GM12892 (cell line): ENCODE data around the gene C12orf56.
"Not testable (repeated sequence)": the region's sequence is repeated elsewhere in the genome, so short reads cannot be mapped to it uniquely, and the experiment has no call there.

Experiments
- POLR2A ChIP-seq: IDR thresholded peaks from 2 replicates; pipeline ENCODE4 v1.6.1; 2011; ENCODE audit warnings: low read depth, low read length, control low read depth
- POLR2AphosphoS5 ChIP-seq: IDR thresholded peaks from 2 replicates; pipeline ENCODE4 v1.6.1; 2011; ENCODE audit warnings: low read depth, low read length, control low read depth
- TAF1 ChIP-seq: IDR thresholded peaks from 2 replicates; pipeline ENCODE4 v1.6.1; 2011; ENCODE audit warnings: low read depth, mild to moderate bottlenecking, control low read depth, low read length, borderline replicate concordance

DNA sequence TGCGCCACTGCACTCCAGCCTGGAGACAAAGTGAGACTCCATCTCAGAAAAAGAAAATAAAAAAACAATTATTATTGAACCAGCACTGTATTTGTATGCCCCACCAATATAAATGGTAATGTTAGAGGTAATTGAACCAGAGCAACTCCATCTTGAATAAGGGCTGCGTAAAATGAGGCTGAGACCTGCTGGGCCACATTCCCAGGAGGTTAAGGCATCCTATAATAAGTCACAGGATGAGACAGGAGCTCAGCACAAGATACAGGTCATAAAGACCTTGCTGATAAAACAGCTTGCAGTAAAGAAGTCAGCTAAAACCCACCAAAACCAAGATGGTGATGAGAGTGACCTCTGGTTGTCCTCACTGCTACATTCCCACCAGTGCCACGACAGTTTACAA, 29.4 kb downstream of the C12orf56 start:
- not testable (repeated sequence) for TF ChIP-seq POLR2A, POLR2AphosphoS5, TAF1
